Measurements from ENCODE around the gene USP44.

USP44 gene

GRCh38 chr12:95504140-95504539 lies 47.1 kb downstream of the USP44 start:
- no peak overlapping the region for H3K4ac ChIP-seq (ENCODE audit: low read depth, low read length)
- no peaks in the 10 kb centered on the region for H3K4me1 ChIP-seq (ENCODE audit: control insufficient read depth, low read depth, low read length)
- H3K27ac ChIP-seq (ENCODE audit: low read depth, low read length) = no peak overlapping the region
- no peak overlapping the region for H3K4me3 ChIP-seq (ENCODE audit: low read length)
- WGBS (ENCODE audit: extremely low coverage, insufficient coverage, low lambda C conversion rate) = no CpG with 5 or more reads among the region's 4 CpGs
- H2AK5ac ChIP-seq (ENCODE audit: low read length) = no peak overlapping the region
- peaks cover 5% of the 10 kb centered on the region for H3K79me1 ChIP-seq (ENCODE audit: low read length)
- no peak overlapping the region for H4K5ac ChIP-seq (ENCODE audit: low read length)
- no peak overlapping the region for H3K9ac ChIP-seq (ENCODE audit: low read length)
- no peak overlapping the region for H2BK15ac ChIP-seq (replicated peaks; ENCODE audit: low read depth)
- no peak for DNase-seq
- H2BK120ac ChIP-seq (ENCODE audit: low read depth, low read length) = no peak overlapping the region
- peaks cover 7% of the 10 kb centered on the region for H3K36me3 ChIP-seq (ENCODE audit: control insufficient read depth, insufficient read depth, low read length)
- no peak overlapping the region for H3K4me2 ChIP-seq (ENCODE audit: low read length)
- H3K56ac ChIP-seq (ENCODE audit: low read length) = no peak overlapping the region
- H3K27me3 ChIP-seq (ENCODE audit: insufficient read depth, low read length, poor library complexity) = no peaks in the 10 kb centered on the region
- no peak overlapping the region for H3K23ac ChIP-seq (ENCODE audit: low read length)
- peaks cover 5% of the 10 kb centered on the region for H3K79me2 ChIP-seq (ENCODE audit: control insufficient read depth, insufficient read depth, low read length)
- no peak overlapping the region for H4K8ac ChIP-seq (ENCODE audit: low read depth, low read length)
- H3K18ac ChIP-seq (ENCODE audit: low read length) = no peak overlapping the region
- H2BK5ac ChIP-seq (ENCODE audit: low read length) = no peak overlapping the region

- Histone ChIP-seq H2BK120ac (ENCODE audit: low read depth, low read length) (no peak overlapping the region), H3K79me1 (ENCODE audit: low read length) (peaks cover 7% of the 10 kb centered on the region), H3K4ac (ENCODE audit: low read depth, low read length) (no peak overlapping the region), H2BK5ac (ENCODE audit: low read length) (no peak overlapping the region), H3K79me2 (ENCODE audit: control insufficient read depth, insufficient read depth, low read length) (peaks cover 5% of the 10 kb centered on the region), H3K18ac (ENCODE audit: low read length) (no peak overlapping the region), H3K4me3 (ENCODE audit: low read length) (no peak overlapping the region), H3K9ac (ENCODE audit: low read length) (no peak overlapping the region), H3K4me2 (ENCODE audit: low read length) (no peak overlapping the region), H3K27ac (ENCODE audit: low read depth, low read length) (no peak overlapping the region), H3K27me3 (ENCODE audit: insufficient read depth, low read length, poor library complexity) (no peaks in the 10 kb centered on the region), H4K8ac (ENCODE audit: low read depth, low read length) (no peak overlapping the region), H3K4me1 (ENCODE audit: control insufficient read depth, low read depth, low read length) (no peaks in the 10 kb centered on the region), H3K23ac (ENCODE audit: low read length) (no peak overlapping the region), H2AK5ac (ENCODE audit: low read length) (no peak overlapping the region), H3K36me3 (ENCODE audit: control insufficient read depth, insufficient read depth, low read length) (peaks cover 6% of the 10 kb centered on the region), H3K56ac (ENCODE audit: low read length) (no peak overlapping the region), H4K5ac (ENCODE audit: low read length) (no peak overlapping the region), H2BK15ac (replicated peaks; ENCODE audit: low read depth) (no peak overlapping the region)
- DNase-seq = no peak
- WGBS (ENCODE audit: extremely low coverage, insufficient coverage, low lambda C conversion rate) = no CpG with 5 or more reads among the region's 2 CpGs
These were observed 51.5 kb downstream of the USP44 start for GRCh38 chr12:95499772-95500171.

- Histone ChIP-seq H3K56ac (ENCODE audit: low read length) (no peak overlapping the region), H3K9ac (ENCODE audit: low read length) (no peak overlapping the region), H3K79me2 (ENCODE audit: control insufficient read depth, insufficient read depth, low read length) (peaks cover 5% of the 10 kb centered on the region), H3K27me3 (ENCODE audit: insufficient read depth, low read length, poor library complexity) (no peaks in the 10 kb centered on the region), H2BK15ac (replicated peaks; ENCODE audit: low read depth) (no peak overlapping the region), H3K79me1 (ENCODE audit: low read length) (peaks cover 7% of the 10 kb centered on the region), H2BK5ac (ENCODE audit: low read length) (no peak overlapping the region), H3K4ac (ENCODE audit: low read depth, low read length) (no peak overlapping the region), H3K27ac (ENCODE audit: low read depth, low read length) (no peak overlapping the region), H3K18ac (ENCODE audit: low read length) (no peak overlapping the region), H3K23ac (ENCODE audit: low read length) (no peak overlapping the region), H3K4me3 (ENCODE audit: low read length) (no peak overlapping the region), H4K5ac (ENCODE audit: low read length) (no peak overlapping the region), H2BK120ac (ENCODE audit: low read depth, low read length) (no peak overlapping the region), H3K4me1 (ENCODE audit: control insufficient read depth, low read depth, low read length) (no peaks in the 10 kb centered on the region), H2AK5ac (ENCODE audit: low read length) (no peak overlapping the region), H4K8ac (ENCODE audit: low read depth, low read length) (no peak overlapping the region), H3K4me2 (ENCODE audit: low read length) (no peak overlapping the region), H3K36me3 (ENCODE audit: control insufficient read depth, insufficient read depth, low read length) (peaks cover 5% of the 10 kb centered on the region)
- no CpG with 5 or more reads among the region's 5 CpGs for WGBS (ENCODE audit: extremely low coverage, insufficient coverage, low lambda C conversion rate)
- DNase-seq = no peak
These were observed 52.3 kb downstream of the USP44 start for GRCh38 chr12:95498968-95499367.

GRCh38 chr12:95497031-95497430 lies 54.2 kb downstream of the USP44 start:
- no CpG with 5 or more reads among the region's 4 CpGs for WGBS (ENCODE audit: extremely low coverage, insufficient coverage, low lambda C conversion rate)
- Histone ChIP-seq H3K23ac (ENCODE audit: low read length) (no peak overlapping the region), H3K4ac (ENCODE audit: low read depth, low read length) (no peak overlapping the region), H3K27ac (ENCODE audit: low read depth, low read length) (no peak overlapping the region), H3K4me2 (ENCODE audit: low read length) (no peak overlapping the region), H3K4me3 (ENCODE audit: low read length) (no peak overlapping the region), H3K18ac (ENCODE audit: low read length) (no peak overlapping the region), H4K5ac (ENCODE audit: low read length) (no peak overlapping the region), H3K4me1 (ENCODE audit: control insufficient read depth, low read depth, low read length) (no peaks in the 10 kb centered on the region), H2BK5ac (ENCODE audit: low read length) (no peak overlapping the region), H3K56ac (ENCODE audit: low read length) (no peak overlapping the region), H2BK15ac (replicated peaks; ENCODE audit: low read depth) (no peak overlapping the region), H3K79me1 (ENCODE audit: low read length) (peaks cover 4% of the 10 kb centered on the region), H2BK120ac (ENCODE audit: low read depth, low read length) (no peak overlapping the region), H3K36me3 (ENCODE audit: control insufficient read depth, insufficient read depth, low read length) (peaks cover 2% of the 10 kb centered on the region), H2AK5ac (ENCODE audit: low read length) (no peak overlapping the region), H4K8ac (ENCODE audit: low read depth, low read length) (no peak overlapping the region), H3K79me2 (ENCODE audit: control insufficient read depth, insufficient read depth, low read length) (peaks cover 2% of the 10 kb centered on the region), H3K9ac (ENCODE audit: low read length) (no peak overlapping the region), H3K27me3 (ENCODE audit: insufficient read depth, low read length, poor library complexity) (no peaks in the 10 kb centered on the region)
- no peak for DNase-seq

GRCh38 chr12:95495433-95495832 lies 55.8 kb downstream of the USP44 start:
- H3K4me2 ChIP-seq (ENCODE audit: low read length) = no peak overlapping the region

GRCh38 chr12:95494888-95495287 lies 56.4 kb downstream of the USP44 start:
- Histone ChIP-seq H2BK120ac (ENCODE audit: low read depth, low read length) (no peak overlapping the region), H3K27me3 (ENCODE audit: insufficient read depth, low read length, poor library complexity) (no peaks in the 10 kb centered on the region), H2AK5ac (ENCODE audit: low read length) (no peak overlapping the region), H3K4me3 (ENCODE audit: low read length) (no peak overlapping the region), H3K4me1 (ENCODE audit: control insufficient read depth, low read depth, low read length) (no peaks in the 10 kb centered on the region), H4K8ac (ENCODE audit: low read depth, low read length) (no peak overlapping the region), H3K4ac (ENCODE audit: low read depth, low read length) (no peak overlapping the region), H3K27ac (ENCODE audit: low read depth, low read length) (no peak overlapping the region), H3K79me2 (ENCODE audit: control insufficient read depth, insufficient read depth, low read length) (peaks cover 2% of the 10 kb centered on the region), H3K56ac (ENCODE audit: low read length) (no peak overlapping the region), H3K4me2 (ENCODE audit: low read length) (no peak overlapping the region), H3K9ac (ENCODE audit: low read length) (no peak overlapping the region), H3K23ac (ENCODE audit: low read length) (no peak overlapping the region), H3K79me1 (ENCODE audit: low read length) (peaks cover 4% of the 10 kb centered on the region), H2BK5ac (ENCODE audit: low read length) (no peak overlapping the region), H4K5ac (ENCODE audit: low read length) (no peak overlapping the region), H3K18ac (ENCODE audit: low read length) (no peak overlapping the region), H2BK15ac (replicated peaks; ENCODE audit: low read depth) (no peak overlapping the region), H3K36me3 (ENCODE audit: control insufficient read depth, insufficient read depth, low read length) (peaks cover 2% of the 10 kb centered on the region)
- WGBS (ENCODE audit: extremely low coverage, insufficient coverage, low lambda C conversion rate) = no CpG with 5 or more reads among the region's 2 CpGs
- DNase-seq = no peak

More at GRCh38 chr12:95495433-95495832, 55.8 kb downstream of the USP44 start:
- H3K18ac ChIP-seq (ENCODE audit: low read length) = no peak overlapping the region
- H2BK5ac ChIP-seq (ENCODE audit: low read length) = no peak overlapping the region
- no peak overlapping the region for H2AK5ac ChIP-seq (ENCODE audit: low read length)
- no peak overlapping the region for H3K56ac ChIP-seq (ENCODE audit: low read length)
- no peak for DNase-seq
- H4K5ac ChIP-seq (ENCODE audit: low read length) = no peak overlapping the region
- H3K79me1 ChIP-seq (ENCODE audit: low read length) = peaks cover 4% of the 10 kb centered on the region
- H3K23ac ChIP-seq (ENCODE audit: low read length) = no peak overlapping the region
- H3K27me3 ChIP-seq (ENCODE audit: insufficient read depth, low read length, poor library complexity) = no peaks in the 10 kb centered on the region
- no peak overlapping the region for H3K4me3 ChIP-seq (ENCODE audit: low read length)
- no peak overlapping the region for H2BK15ac ChIP-seq (replicated peaks; ENCODE audit: low read depth)
- no peak overlapping the region for H3K27ac ChIP-seq (ENCODE audit: low read depth, low read length)
- WGBS (ENCODE audit: extremely low coverage, insufficient coverage, low lambda C conversion rate) = no CpG with 5 or more reads among the region's 1 CpG
- peaks cover 2% of the 10 kb centered on the region for H3K79me2 ChIP-seq (ENCODE audit: control insufficient read depth, insufficient read depth, low read length)
- H2BK120ac ChIP-seq (ENCODE audit: low read depth, low read length) = no peak overlapping the region
- H4K8ac ChIP-seq (ENCODE audit: low read depth, low read length) = no peak overlapping the region
- no peaks in the 10 kb centered on the region for H3K4me1 ChIP-seq (ENCODE audit: control insufficient read depth, low read depth, low read length)
- H3K36me3 ChIP-seq (ENCODE audit: control insufficient read depth, insufficient read depth, low read length) = peaks cover 2% of the 10 kb centered on the region
- no peak overlapping the region for H3K4ac ChIP-seq (ENCODE audit: low read depth, low read length)
- no peak overlapping the region for H3K9ac ChIP-seq (ENCODE audit: low read length)
